Lower leg skin (tissue), 4 donors: ENCODE data around the gene COL19A1. TPM values are rescaled to one million over a fixed set of nuclear protein-coding genes. Genes with fewer than 3 reads are reported as not detected.
"Not testable (repeated sequence)": the region's sequence is repeated elsewhere in the genome, so short reads cannot be mapped to it uniquely, and the experiment has no call there.

Experiments used
- DNase-seq, 2 donors: peaks; one replicate each; pipeline ENCODE4 v3.0.0-alpha.2; 2019; ENCODE audit warnings: low spot score in 2 of 2
- H3K4me3 ChIP-seq: fragments of 200-600 bp; sonication (generic); 2 replicates; pipeline ENCODE4 v1.5.1; 2017; ENCODE audit warnings: mild to moderate bottlenecking, low read depth; ENCODE audit not compliant: poor library complexity, severe bottlenecking
- CTCF ChIP-seq, 3 donors: fragments of 450-650 bp; IDR thresholded peaks; one replicate each; pipeline ENCODE4 v1.5.1; 2016; ENCODE audit warnings: antibody characterized with exemption in 3 of 3, mild to moderate bottlenecking in 3 of 3, moderate library complexity in 2 of 3
- POLR2A ChIP-seq, 2 donors: fragments of 450-650 bp; IDR thresholded peaks; one replicate each; pipeline ENCODE4 v1.6.1; 2016 to 2017; ENCODE audit warnings: antibody characterized with exemption in 2 of 2, mild to moderate bottlenecking in 1 of 2, moderate library complexity in 1 of 2
- WGBS, 2 donors: methylation state at CpG; one replicate each; pipeline ENCODE4 v1.1.5; 2018; 5-methylcytosine and 5-hydroxymethylcytosine counted together
- intact Hi-C: fragments of 100-400 bp; cut with DNase I; formaldehyde crosslinking; loops from one replicate; pipeline ENCODE4 v1.15.0; 2023; ENCODE audit warnings: low total_unique reads
- total RNA-seq, 4 donors: library from RNA; depleted of rRNA; stranded (reverse); fragments of >200 nt; gene quantifications; one replicate each; pipeline ENCODE4 v1.1.0, GENCODE V29; 2016

Gene COL19A1
- total RNA-seq, 4 donors from 2014 or later = 0.12 to 0.19 TPM; not detected in 2

DNA sequence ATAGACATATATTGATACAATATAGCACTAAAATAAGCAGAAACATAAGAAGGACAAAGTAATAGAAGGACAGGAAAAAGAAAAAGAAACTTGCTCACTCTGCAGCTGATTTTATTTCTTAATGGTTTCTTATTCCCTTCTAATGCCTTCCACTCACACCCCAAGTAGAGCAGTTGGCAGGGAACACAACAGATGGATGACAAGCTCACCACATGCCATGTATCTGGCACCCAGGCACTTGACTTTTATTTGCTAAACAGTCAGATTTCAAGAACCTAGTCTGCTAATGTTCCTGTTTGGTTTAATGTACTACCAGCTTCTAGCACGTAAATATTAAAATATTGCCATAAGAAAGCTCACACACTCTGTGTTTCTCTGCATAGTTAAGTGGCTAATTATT is 87.1 kb downstream of the COL19A1 start:
- 74 to 78% methylated on average over 1 of the region's 1 CpG for WGBS, 2 donors
- DNase-seq = no peak
- no peak for TF ChIP-seq CTCF (IDR thresholded peaks at IDR 0.05)
- TF ChIP-seq POLR2A (IDR thresholded peaks at IDR 0.05) = no peak
- intact Hi-C loops = no loop called here
- H3K4me3 ChIP-seq = no peak overlapping the region

DNA sequence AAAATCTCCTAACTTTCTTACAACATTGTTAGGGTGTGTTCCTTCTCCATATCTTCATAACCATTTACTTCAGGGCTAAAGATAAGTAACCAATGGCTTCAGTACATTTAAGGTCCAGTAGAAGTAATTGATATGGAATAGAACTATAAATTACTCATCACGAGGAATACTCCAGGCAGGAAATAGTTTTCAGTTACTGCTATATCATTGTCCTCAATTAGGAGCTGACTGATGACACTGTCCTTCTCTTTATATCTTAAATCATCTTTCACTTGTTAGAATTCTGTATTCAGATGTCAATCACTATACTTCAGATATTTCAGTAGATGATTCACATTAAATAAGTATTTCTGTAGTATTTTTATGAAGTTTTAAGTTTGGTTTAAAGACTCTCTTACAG is 88.4 kb downstream of the COL19A1 start:
- DNase-seq = no peak
- 59 to 63% methylated on average over 1 of the region's 1 CpG for WGBS, 2 donors
- intact Hi-C loops = no loop called here
- no peak overlapping the region for H3K4me3 ChIP-seq
- TF ChIP-seq POLR2A (IDR thresholded peaks at IDR 0.05) = no peak
- no peak for TF ChIP-seq CTCF (IDR thresholded peaks at IDR 0.05)

DNA sequence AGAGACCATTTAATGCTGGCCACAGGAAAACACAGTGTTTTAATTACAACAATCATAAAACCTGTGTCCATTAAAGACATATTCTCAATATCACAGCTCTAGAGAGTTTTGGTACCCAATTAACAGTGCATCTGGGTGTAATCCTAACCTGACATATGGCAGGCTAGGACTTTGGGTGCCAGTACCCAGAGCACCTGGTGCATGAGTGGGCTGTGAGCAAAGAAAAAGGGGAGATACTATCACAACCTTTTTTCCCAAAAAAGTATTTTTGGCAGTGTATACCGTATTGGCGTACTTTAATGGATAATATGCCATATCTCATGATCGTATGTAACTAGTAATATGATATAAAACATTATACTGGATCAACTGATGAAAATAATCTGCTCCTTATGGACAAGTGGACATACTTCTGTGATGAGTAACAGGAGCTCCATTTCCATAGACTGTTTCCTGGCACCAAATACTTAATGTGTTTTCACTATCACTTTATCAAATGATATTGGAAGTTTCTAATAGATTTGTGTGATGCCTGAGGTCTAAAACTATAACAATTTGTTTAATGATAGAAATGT is 91.7 kb downstream of the COL19A1 start:
- no peak for DNase-seq
- WGBS, 2 donors = 78 to 88% methylated on average over 3 of the region's 3 CpGs
- no peak overlapping the region for H3K4me3 ChIP-seq
- TF ChIP-seq CTCF (IDR thresholded peaks at IDR 0.05) = no peak
- TF ChIP-seq POLR2A (IDR thresholded peaks at IDR 0.05) = no peak
- intact Hi-C loops = no loop called here

DNA sequence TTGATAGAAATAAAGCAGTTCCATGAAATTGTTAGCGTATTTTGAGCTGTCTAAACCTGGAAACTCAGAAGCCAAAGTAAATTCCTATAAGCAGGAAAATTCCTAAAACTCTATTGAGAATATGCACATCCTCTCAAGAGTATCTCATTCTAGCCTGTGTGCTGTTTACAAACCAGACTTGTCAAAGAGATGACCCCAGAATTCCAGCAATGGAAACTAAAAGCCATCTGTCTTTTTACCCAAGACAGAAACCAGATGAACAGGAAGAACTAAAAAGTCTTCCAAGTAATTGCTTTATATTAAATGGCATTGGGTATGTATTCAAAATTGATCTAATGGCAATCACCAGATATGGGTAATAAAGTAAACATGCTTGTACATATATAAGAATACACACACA is 92.6 kb downstream of the COL19A1 start:
- no peak overlapping the region for H3K4me3 ChIP-seq
- no peak for DNase-seq
- intact Hi-C loops = no loop called here
- WGBS, 2 donors = 87 to 91% methylated on average over 1 of the region's 1 CpG
- no peak for TF ChIP-seq CTCF (IDR thresholded peaks at IDR 0.05)

DNA sequence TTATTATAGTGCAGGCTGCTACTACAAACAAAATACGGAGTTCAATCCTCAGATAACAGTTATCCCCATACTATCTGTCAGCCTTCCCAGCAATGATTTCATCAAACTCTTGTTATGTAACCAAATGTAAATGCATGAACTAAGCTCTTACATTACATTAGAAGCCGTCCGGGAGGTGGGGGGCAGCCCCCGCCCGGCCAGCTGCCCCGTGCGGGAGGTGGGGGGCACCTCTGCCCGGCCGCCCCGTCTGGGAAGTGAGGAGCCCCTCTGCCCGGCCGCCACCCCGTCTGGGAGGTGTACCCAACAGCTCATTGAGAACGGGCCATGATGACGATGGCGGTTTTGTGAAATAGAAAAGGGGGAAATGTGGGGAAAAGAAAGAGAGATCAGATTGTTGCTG is 99.6 kb downstream of the COL19A1 start:
- WGBS, 2 donors = 88 to 97% methylated on average over 16 of the region's 16 CpGs
- H3K4me3 ChIP-seq, intact Hi-C loops: not testable (repeated sequence)

GRCh38 chr6:69973138-69973537 is 106.8 kb downstream of the COL19A1 start:
- WGBS, 2 donors = 51 to 62% methylated on average over 2 of the region's 2 CpGs
- TF ChIP-seq POLR2A (IDR thresholded peaks at IDR 0.05) = no peak
- no peak for TF ChIP-seq CTCF (IDR thresholded peaks at IDR 0.05)

More for the DNA sequence above, 99.6 kb downstream of the COL19A1 start:
- DNase-seq = not testable (repeated sequence)

More at GRCh38 chr6:69973138-69973537, 106.8 kb downstream of the COL19A1 start:
- H3K4me3 ChIP-seq = no peak overlapping the region
- no peak for DNase-seq
- intact Hi-C loops = no loop called here
